ENCODE results near the gene EFNA5. TPM values are rescaled to one million over a fixed set of nuclear protein-coding genes. Genes with fewer than 3 reads are reported as not detected.
A peak's percentile ranks its signal among the peaks of the same experiment; 100 is the strongest.

Gene EFNA5
- total RNA-seq, 5 donors from 2014 or later (not counting 1 experiment from before 2014, with no cell fraction given), result 0.06 to 2.6 (median 0.21) TPM; not detected in 1

- Histone ChIP-seq H3K4me3 (ENCODE audit: control insufficient read depth in 1 of 2, extremely low read depth in 1 of 2, low read length in 1 of 2) (no peak overlapping the region), H3K27me3 (replicated peaks in 1 of 2; ENCODE audit: control insufficient read depth in 2 of 2, extremely low read depth in 1 of 2, insufficient read depth in 2 of 2, low read length in 1 of 2) (no peaks in the 10 kb centered on the region), H3K36me3 (ENCODE audit: control insufficient read depth in 2 of 2, extremely low read depth in 1 of 2, insufficient read depth in 1 of 2, low read length in 1 of 2) (no peaks in the 10 kb centered on the region), H3K27ac (ENCODE audit: low read length) (no peak overlapping the region), H3K4me1 (ENCODE audit: control insufficient read depth in 1 of 2, extremely low read depth in 1 of 2, insufficient read depth in 2 of 2, low read length in 2 of 2) (peaks cover 1 to 2% of the 10 kb centered on the region in 2 experiments), H3K9me3 (no peaks in the 10 kb centered on the region)
- H3K27me3 Mint-ChIP-seq, result peaks cover 0 to 4% of the 10 kb centered on the region in 2 donors
- H3K9me3 Mint-ChIP-seq, result no peaks in the 10 kb centered on the region
- ATAC-seq (replicated peaks in 1 of 4), result no peak
- ChIA-PET CTCF (no interaction called here), POLR2A (no interaction called here)
- H3K27ac Mint-ChIP-seq, result no peak overlapping the region
- DNase-seq, result no peak
- no peak overlapping the region for H3K4me3 Mint-ChIP-seq
- peaks cover 4 to 6% (median 5%) of the 10 kb centered on the region in 3 donors for H3K4me1 Mint-ChIP-seq
- 92% methylated on average over 2 of the region's 6 CpGs for WGBS (ENCODE audit: insufficient coverage)
- no peaks in the 10 kb centered on the region for H3K36me3 Mint-ChIP-seq
Observed at GRCh38 chr5:107370396-107370968, 300.3 kb downstream of the EFNA5 start.

GRCh38 chr5:107369622-107370021, 301.1 kb downstream of the EFNA5 start:
- H3K9me3 ChIP-seq, result no peaks in the 10 kb centered on the region
- no peaks in the 10 kb centered on the region for H3K36me3 Mint-ChIP-seq
- no peak overlapping the region for H3K27ac Mint-ChIP-seq
- CTCF ChIA-PET, result no interaction called here
- POLR2A ChIA-PET, result no interaction called here
- DNase-seq (no peak), ATAC-seq (replicated peaks in 1 of 4) (no peak)
- no peak overlapping the region for H3K27ac ChIP-seq (ENCODE audit: low read length)
- H3K36me3 ChIP-seq (ENCODE audit: control insufficient read depth in 2 of 2, extremely low read depth in 1 of 2, insufficient read depth in 1 of 2, low read length in 1 of 2), result no peaks in the 10 kb centered on the region
- no CpG with 5 or more reads among the region's 1 CpG for WGBS (ENCODE audit: insufficient coverage)
- H3K4me3 ChIP-seq (ENCODE audit: control insufficient read depth in 1 of 2, extremely low read depth in 1 of 2, low read length in 1 of 2), result no peak overlapping the region
- H3K9me3 Mint-ChIP-seq, result no peaks in the 10 kb centered on the region
- no peaks in the 10 kb centered on the region for H3K27me3 ChIP-seq (replicated peaks in 1 of 2; ENCODE audit: control insufficient read depth in 2 of 2, extremely low read depth in 1 of 2, insufficient read depth in 2 of 2, low read length in 1 of 2)
- no peak overlapping the region for H3K4me3 Mint-ChIP-seq
- H3K4me1 Mint-ChIP-seq, result peaks cover 6 to 12% (median 7%) of the 10 kb centered on the region in 3 donors
- peaks cover 0 to 4% of the 10 kb centered on the region in 2 donors for H3K27me3 Mint-ChIP-seq
- H3K4me1 ChIP-seq (ENCODE audit: control insufficient read depth in 1 of 2, extremely low read depth in 1 of 2, insufficient read depth in 2 of 2, low read length in 2 of 2), result peaks cover 4 to 8% of the 10 kb centered on the region in 2 experiments

- H3K27ac Mint-ChIP-seq, result no peak overlapping the region
- ATAC-seq (replicated peaks in 1 of 4), result no peak
- ChIA-PET CTCF (no interaction called here), POLR2A (interaction anchor here in 1 of 2 donors (0.7 kb wide), 1 partner anchor 12 kb away, joined by 3 read pairs; no protein-coding TSS in a partner anchor)
- H3K4me1 Mint-ChIP-seq, result peaks cover 6 to 12% (median 7%) of the 10 kb centered on the region in 3 donors
- no peaks in the 10 kb centered on the region for H3K9me3 Mint-ChIP-seq
- Histone ChIP-seq H3K9me3 (no peaks in the 10 kb centered on the region), H3K4me3 (ENCODE audit: control insufficient read depth in 1 of 2, extremely low read depth in 1 of 2, low read length in 1 of 2) (no peak overlapping the region), H3K4me1 (ENCODE audit: control insufficient read depth in 1 of 2, extremely low read depth in 1 of 2, insufficient read depth in 2 of 2, low read length in 2 of 2) (peaks cover 4 to 10% of the 10 kb centered on the region in 2 experiments), H3K27me3 (replicated peaks in 1 of 2; ENCODE audit: control insufficient read depth in 2 of 2, extremely low read depth in 1 of 2, insufficient read depth in 2 of 2, low read length in 1 of 2) (no peaks in the 10 kb centered on the region), H3K36me3 (ENCODE audit: control insufficient read depth in 2 of 2, extremely low read depth in 1 of 2, insufficient read depth in 1 of 2, low read length in 1 of 2) (no peaks in the 10 kb centered on the region), H3K27ac (ENCODE audit: low read length) (no peak overlapping the region)
- no peak overlapping the region for H3K4me3 Mint-ChIP-seq
- peaks cover 0 to 4% of the 10 kb centered on the region in 2 donors for H3K27me3 Mint-ChIP-seq
- H3K36me3 Mint-ChIP-seq, result no peaks in the 10 kb centered on the region
- WGBS (ENCODE audit: insufficient coverage), result 92% methylated on average over 4 of the region's 7 CpGs
- no peak for DNase-seq
Observed at GRCh38 chr5:107368615-107369014, 302.1 kb downstream of the EFNA5 start.

GRCh38 chr5:107367939-107368338, 302.8 kb downstream of the EFNA5 start:
- Histone ChIP-seq H3K27ac (ENCODE audit: low read length) (no peak overlapping the region), H3K36me3 (ENCODE audit: control insufficient read depth in 2 of 2, extremely low read depth in 1 of 2, insufficient read depth in 1 of 2, low read length in 1 of 2) (no peaks in the 10 kb centered on the region), H3K27me3 (replicated peaks in 1 of 2; ENCODE audit: control insufficient read depth in 2 of 2, extremely low read depth in 1 of 2, insufficient read depth in 2 of 2, low read length in 1 of 2) (no peaks in the 10 kb centered on the region), H3K4me3 (ENCODE audit: control insufficient read depth in 1 of 2, extremely low read depth in 1 of 2, low read length in 1 of 2) (no peak overlapping the region), H3K4me1 (ENCODE audit: control insufficient read depth in 1 of 2, extremely low read depth in 1 of 2, insufficient read depth in 2 of 2, low read length in 2 of 2) (peaks cover 4 to 10% of the 10 kb centered on the region in 2 experiments), H3K9me3 (no peaks in the 10 kb centered on the region)
- no peak for DNase-seq
- Mint-ChIP-seq H3K27ac (no peak overlapping the region), H3K4me3 (no peak overlapping the region), H3K4me1 (peaks cover 6 to 12% (median 7%) of the 10 kb centered on the region in 3 donors), H3K9me3 (no peaks in the 10 kb centered on the region), H3K27me3 (peaks cover 0 to 4% of the 10 kb centered on the region in 2 donors), H3K36me3 (no peaks in the 10 kb centered on the region)
- ATAC-seq (replicated peaks in 1 of 4), result no peak
- no CpG with 5 or more reads among the region's 2 CpGs for WGBS (ENCODE audit: insufficient coverage)
- POLR2A ChIA-PET, result no interaction called here
- CTCF ChIA-PET, result no interaction called here

GRCh38 chr5:107367480-107367879, 303.3 kb downstream of the EFNA5 start:
- no peaks in the 10 kb centered on the region for H3K9me3 ChIP-seq
- H3K36me3 ChIP-seq (ENCODE audit: control insufficient read depth in 2 of 2, extremely low read depth in 1 of 2, insufficient read depth in 1 of 2, low read length in 1 of 2), result no peaks in the 10 kb centered on the region
- H3K36me3 Mint-ChIP-seq, result no peaks in the 10 kb centered on the region
- no peak overlapping the region for H3K4me3 ChIP-seq (ENCODE audit: control insufficient read depth in 1 of 2, extremely low read depth in 1 of 2, low read length in 1 of 2)
- peaks cover 0 to 4% of the 10 kb centered on the region in 2 donors for H3K27me3 Mint-ChIP-seq
- peaks cover 4 to 10% of the 10 kb centered on the region in 2 experiments for H3K4me1 ChIP-seq (ENCODE audit: control insufficient read depth in 1 of 2, extremely low read depth in 1 of 2, insufficient read depth in 2 of 2, low read length in 2 of 2)
- H3K27ac Mint-ChIP-seq, result no peak overlapping the region
- H3K9me3 Mint-ChIP-seq, result no peaks in the 10 kb centered on the region
- peaks cover 6 to 12% (median 7%) of the 10 kb centered on the region in 3 donors for H3K4me1 Mint-ChIP-seq
- no peak overlapping the region for H3K4me3 Mint-ChIP-seq
- ChIA-PET POLR2A (interaction anchor here in 1 of 2 donors (0.6 kb wide), 1 partner anchor 10 kb away, joined by 3 read pairs; no protein-coding TSS in a partner anchor), CTCF (no interaction called here)
- H3K27ac ChIP-seq (ENCODE audit: low read length), result no peak overlapping the region
- no CpG with 5 or more reads among the region's 4 CpGs for WGBS (ENCODE audit: insufficient coverage)
- no peak for ATAC-seq (replicated peaks in 1 of 4)
- no peaks in the 10 kb centered on the region for H3K27me3 ChIP-seq (replicated peaks in 1 of 2; ENCODE audit: control insufficient read depth in 2 of 2, extremely low read depth in 1 of 2, insufficient read depth in 2 of 2, low read length in 1 of 2)
- DNase-seq, result no peak

- no peaks in the 10 kb centered on the region for H3K9me3 Mint-ChIP-seq
- DNase-seq (peak in 1 of 35 experiments; percentile 23), ATAC-seq (replicated peaks in 1 of 4) (no peak)
- ChIA-PET CTCF (no interaction called here), POLR2A (no interaction called here)
- peaks cover 0 to 4% of the 10 kb centered on the region in 2 donors for H3K27me3 Mint-ChIP-seq
- H3K9me3 ChIP-seq, result no peaks in the 10 kb centered on the region
- no peak overlapping the region for H3K4me3 ChIP-seq (ENCODE audit: control insufficient read depth in 1 of 2, extremely low read depth in 1 of 2, low read length in 1 of 2)
- no peaks in the 10 kb centered on the region for H3K36me3 Mint-ChIP-seq
- H3K27ac Mint-ChIP-seq, result no peak overlapping the region
- no peaks in the 10 kb centered on the region for H3K36me3 ChIP-seq (ENCODE audit: control insufficient read depth in 2 of 2, extremely low read depth in 1 of 2, insufficient read depth in 1 of 2, low read length in 1 of 2)
- peak overlapping the region; percentile 52 for H3K27ac ChIP-seq (ENCODE audit: low read length)
- peaks cover 6 to 12% (median 7%) of the 10 kb centered on the region in 3 donors for H3K4me1 Mint-ChIP-seq
- WGBS (ENCODE audit: insufficient coverage), result 23% methylated on average over 6 of the region's 10 CpGs
- H3K4me1 ChIP-seq (ENCODE audit: control insufficient read depth in 1 of 2, extremely low read depth in 1 of 2, insufficient read depth in 2 of 2, low read length in 2 of 2), result peaks cover 4 to 10% of the 10 kb centered on the region in 2 experiments
- peak overlapping the region in 1 of 3 donors; percentile 2 for H3K4me3 Mint-ChIP-seq
- H3K27me3 ChIP-seq (replicated peaks in 1 of 2; ENCODE audit: control insufficient read depth in 2 of 2, extremely low read depth in 1 of 2, insufficient read depth in 2 of 2, low read length in 1 of 2), result no peaks in the 10 kb centered on the region
Observed at GRCh38 chr5:107365320-107366109, 305.2 kb downstream of the EFNA5 start.
